CD4-positive, alpha-beta T cell treated with Interferon alpha-2 for 1 hour (primary cell): ENCODE measurements around the gene GADD45G.

Experiments used
- DNase-seq, 2 donors: peaks; one replicate each; pipeline ENCODE4 v3.0.0-alpha.2; 2020 to 2022

The GADD45G gene

GRCh38 chr9:89655056-89655989 is 50.5 kb downstream of the GADD45G start:
- DNase-seq: no peak
